DND-41 (cell line): Measurements from ENCODE around the gene MIA2.

ENCODE experiments used
- ATAC-seq: fragments of 200-7000 bp; cut with Tn5 transposase; 3 replicates; pipeline ENCODE4 v1.9.1; 2021; ENCODE audit warnings: low read depth; ENCODE audit not compliant: insufficient read depth
- DNase-seq: peaks from one replicate; pipeline ENCODE4 v3.0.0-alpha.2; 2020
- H2AFZ ChIP-seq: 2 replicates; pipeline ENCODE4 v1.6.0; 2012; ENCODE audit warnings: low read depth, low read length
- H3K27ac ChIP-seq: 2 replicates; pipeline ENCODE4 v1.5.1; 2012; ENCODE audit warnings: low read length, inconsistent platforms
- H3K27me3 ChIP-seq: fragments of 200-600 bp; sonication (generic); 2 replicates; pipeline ENCODE4 v1.6.0; 2012; ENCODE audit warnings: low read length, mild to moderate bottlenecking, inconsistent platforms; ENCODE audit not compliant: insufficient read depth, poor library complexity
- H3K36me3 ChIP-seq: 2 replicates; pipeline ENCODE4 v1.5.1; 2012; ENCODE audit warnings: low read length, inconsistent platforms; ENCODE audit not compliant: insufficient read depth
- H3K4me1 ChIP-seq: 2 replicates; pipeline ENCODE4 v1.5.1; 2012; ENCODE audit warnings: mild to moderate bottlenecking, low read length; ENCODE audit not compliant: insufficient read depth
- H3K4me2 ChIP-seq: 2 replicates; pipeline ENCODE4 v1.6.0; 2012; ENCODE audit warnings: mild to moderate bottlenecking, moderate library complexity, low read length, inconsistent platforms; ENCODE audit not compliant: insufficient read depth
- H3K4me3 ChIP-seq, 2 experiments: fragments of 200-600 bp in 1 of 2; shearing (Covaris generic) in 1 of 2; 2 replicates each; pipeline ENCODE4 v1.5.1; 2012 to 2016; ENCODE audit warnings: inconsistent platforms in 2 of 2, low read length in 2 of 2, mild to moderate bottlenecking in 2 of 2, low read depth in 1 of 2, moderate library complexity in 1 of 2
- H3K79me2 ChIP-seq: 2 replicates; pipeline ENCODE4 v1.6.0; 2012; ENCODE audit warnings: low read length, inconsistent platforms; ENCODE audit not compliant: insufficient read depth
- H3K9ac ChIP-seq: 2 replicates; pipeline ENCODE4 v1.6.0; 2012; ENCODE audit warnings: low read depth, mild to moderate bottlenecking, inconsistent platforms, low read length, moderate library complexity
- H3K9me3 ChIP-seq: 2 replicates; pipeline ENCODE4 v1.5.1; 2012; ENCODE audit warnings: low read length, moderate library complexity, mild to moderate bottlenecking, inconsistent platforms; ENCODE audit not compliant: insufficient read depth, severe bottlenecking
- H4K20me1 ChIP-seq: 2 replicates; pipeline ENCODE4 v1.6.0; 2012; ENCODE audit warnings: low read length; ENCODE audit not compliant: insufficient read depth
- CTCF ChIP-seq: IDR thresholded peaks from 2 replicates; pipeline ENCODE4 v1.5.1; 2012; ENCODE audit warnings: borderline replicate concordance, low read length, moderate library complexity, mild to moderate bottlenecking; ENCODE audit not compliant: poor library complexity, severe bottlenecking; ENCODE audit errors: extremely low read depth
- EZH2 ChIP-seq: IDR thresholded peaks from 3 replicates; pipeline ENCODE4 v1.6.1; 2012; ENCODE audit warnings: borderline replicate concordance, low read depth, mild to moderate bottlenecking, moderate library complexity, low read length, inconsistent platforms; ENCODE audit not compliant: severe bottlenecking

MIA2 gene

GRCh38 chr14:39233680-39234326 lies at the start of gene MIA2:
MIA2 (plus strand) TSS chr14:39233915; CDS start chr14:39234115, 200 bp downstream.
- Histone ChIP-seq H3K4me3 (no peak within 1 kb of the TSS), H3K9me3 (no peaks in the 10 kb centered on the region), H3K4me2 (no peak within 1 kb of the TSS), H4K20me1 (no peaks in the 10 kb centered on the region), H2AFZ (no peak within 1 kb of the TSS), H3K9ac (no peak within 1 kb of the TSS), H3K4me1 (no peaks in the 10 kb centered on the region), H3K27ac (no peak within 1 kb of the TSS), H3K27me3 (no peaks in the 10 kb centered on the region), H3K36me3 (no peaks in the 10 kb centered on the region), H3K79me2 (no peaks in the 10 kb centered on the region)
- TF ChIP-seq EZH2 (no peak), CTCF (no peak)
- no peak for ATAC-seq
- no peak for DNase-seq

- Histone ChIP-seq H3K9ac (no peak overlapping the region), H2AFZ (no peak overlapping the region), H4K20me1 (peaks cover 30% of the 10 kb centered on the region; the same call in 1 of the 2 replicates), H3K36me3 (peaks cover 45% of the 10 kb centered on the region), H3K4me1 (peaks cover 5% of the 10 kb centered on the region; the same call in 1 of the 2 replicates), H3K4me2 (no peak overlapping the region), H3K9me3 (no peaks in the 10 kb centered on the region), H3K4me3 (no peak overlapping the region), H3K79me2 (peaks cover 11% of the 10 kb centered on the region; the same call in 1 of the 2 replicates), H3K27ac (no peak overlapping the region), H3K27me3 (no peaks in the 10 kb centered on the region)
- DNase-seq (no peak), ATAC-seq (peak; percentile 25; the same call in 2 of the 3 replicates)
- TF ChIP-seq CTCF = no peak
- TF ChIP-seq EZH2 = no peak
Measured at GRCh38 chr14:39184628-39185255, 49.0 kb upstream of the MIA2 start.

GRCh38 chr14:39185256-39186049 lies 48.3 kb upstream of the MIA2 start:
- H4K20me1 ChIP-seq = peaks cover 29% of the 10 kb centered on the region; the same call in 1 of the 2 replicates

More at GRCh38 chr14:39185256-39186049, 48.3 kb upstream of the MIA2 start:
- DNase-seq (no peak), ATAC-seq (peak; percentile 4; the same call in 1 of the 3 replicates)
- H3K27ac ChIP-seq = no peak overlapping the region
- H3K36me3 ChIP-seq = peaks cover 38% of the 10 kb centered on the region
- H3K9me3 ChIP-seq = no peaks in the 10 kb centered on the region
- H3K4me3 ChIP-seq = no peak overlapping the region
- H3K4me2 ChIP-seq = no peak overlapping the region
- no peak overlapping the region for H2AFZ ChIP-seq
- H3K9ac ChIP-seq = no peak overlapping the region
- TF ChIP-seq CTCF (no peak), EZH2 (no peak)
- peaks cover 9% of the 10 kb centered on the region; the same call in 1 of the 2 replicates for H3K79me2 ChIP-seq
- H3K4me1 ChIP-seq = peaks cover 5% of the 10 kb centered on the region; the same call in 1 of the 2 replicates
- no peaks in the 10 kb centered on the region for H3K27me3 ChIP-seq
